UCSD-AML1 (cell line): ENCODE measurements around the gene HOXD11.

Experiments used
- DNase-seq: peaks from one replicate; lab custom pipeline; 2025; ENCODE audit not compliant: unreplicated experiment; lab: John Stamatoyannopoulos, UW

Gene HOXD11

DNA sequence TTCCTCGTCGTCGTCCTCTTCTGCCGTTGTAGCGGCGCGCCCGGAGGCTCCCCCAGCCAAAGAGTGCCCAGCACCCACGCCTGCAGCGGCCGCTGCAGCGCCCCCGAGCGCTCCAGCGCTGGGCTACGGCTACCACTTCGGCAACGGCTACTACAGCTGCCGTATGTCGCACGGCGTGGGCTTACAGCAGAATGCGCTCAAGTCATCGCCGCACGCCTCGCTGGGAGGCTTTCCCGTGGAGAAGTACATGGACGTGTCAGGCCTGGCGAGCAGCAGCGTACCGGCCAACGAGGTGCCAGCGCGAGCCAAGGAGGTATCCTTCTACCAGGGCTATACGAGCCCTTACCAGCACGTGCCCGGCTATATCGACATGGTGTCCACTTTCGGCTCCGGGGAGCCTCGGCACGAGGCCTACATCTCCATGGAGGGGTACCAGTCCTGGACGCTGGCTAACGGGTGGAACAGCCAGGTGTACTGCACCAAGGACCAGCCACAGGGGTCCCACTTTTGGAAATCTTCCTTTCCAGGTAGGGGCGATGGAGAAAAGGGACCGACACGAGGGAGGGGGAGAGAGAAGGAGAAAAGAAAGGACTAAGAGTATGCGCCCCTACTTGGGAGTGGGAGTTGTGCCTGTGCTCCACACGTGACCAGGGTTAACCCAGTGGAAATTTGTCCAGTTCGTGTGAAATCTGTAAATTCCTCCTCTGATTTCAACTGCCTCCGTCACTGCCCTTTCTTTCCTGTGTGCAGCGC lies 13.8 kb upstream of the HOXD11 start:
- no peak for DNase-seq

DNA sequence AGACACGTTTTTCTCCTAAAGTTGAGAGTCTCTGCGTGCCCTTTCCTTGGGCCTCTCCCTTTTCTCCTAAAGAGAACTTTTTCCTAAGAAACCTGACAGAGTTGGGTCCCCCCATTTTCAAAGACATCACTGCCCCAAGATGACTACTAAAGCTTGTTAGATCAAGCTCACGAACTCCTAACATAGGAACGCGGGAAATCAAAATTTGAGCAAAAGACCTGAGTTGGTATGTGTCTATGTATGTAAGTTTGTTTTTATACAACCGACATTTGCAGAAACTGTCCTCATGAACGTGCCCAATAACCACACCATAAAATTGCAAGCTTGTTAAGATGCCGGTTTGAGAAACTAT lies 13.2 kb upstream of the HOXD11 start:
- DNase-seq: no peak

DNA sequence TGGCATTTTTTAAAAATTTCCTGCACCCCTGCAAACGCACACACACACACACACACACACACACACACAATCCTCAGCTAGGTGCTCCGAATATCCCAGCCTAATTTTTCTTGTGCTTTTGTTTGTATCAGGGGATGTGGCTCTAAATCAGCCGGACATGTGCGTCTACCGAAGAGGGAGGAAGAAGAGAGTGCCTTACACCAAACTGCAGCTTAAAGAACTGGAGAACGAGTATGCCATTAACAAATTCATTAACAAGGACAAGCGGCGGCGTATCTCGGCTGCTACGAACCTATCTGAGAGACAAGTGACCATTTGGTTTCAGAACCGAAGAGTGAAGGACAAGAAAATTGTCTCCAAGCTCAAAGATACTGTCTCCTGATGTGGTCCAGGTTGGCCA lies 12.7 kb upstream of the HOXD11 start:
- no peak for DNase-seq

DNA sequence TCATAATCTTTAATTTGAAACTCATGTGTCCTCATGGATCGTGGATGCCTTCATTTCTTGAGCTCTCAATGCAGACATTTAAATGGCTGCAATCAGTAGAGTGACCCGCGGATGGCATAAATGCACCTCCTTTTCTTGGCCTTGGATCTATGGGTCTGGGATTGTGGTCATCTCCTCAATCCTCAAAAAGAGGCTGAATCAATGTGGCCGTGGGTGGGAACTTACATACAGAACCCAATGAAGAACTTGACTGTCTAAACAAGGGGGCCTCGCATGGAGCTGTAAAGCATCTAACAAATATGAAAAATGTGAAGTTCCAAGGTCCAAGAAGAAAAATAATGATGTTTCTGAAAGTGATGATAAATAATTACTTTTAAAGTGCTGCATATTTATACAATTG lies 11.7 kb upstream of the HOXD11 start:
- DNase-seq: no peak

- no peak for DNase-seq
These were observed 10.7 kb upstream of the HOXD11 start for GRCh38 chr2:176096243-176096985.

GRCh38 chr2:176096986-176097819 lies 9.9 kb upstream of the HOXD11 start:
- DNase-seq: peak; percentile 75

GRCh38 chr2:176097820-176098365 lies 9.2 kb upstream of the HOXD11 start:
- DNase-seq: no peak

DNA sequence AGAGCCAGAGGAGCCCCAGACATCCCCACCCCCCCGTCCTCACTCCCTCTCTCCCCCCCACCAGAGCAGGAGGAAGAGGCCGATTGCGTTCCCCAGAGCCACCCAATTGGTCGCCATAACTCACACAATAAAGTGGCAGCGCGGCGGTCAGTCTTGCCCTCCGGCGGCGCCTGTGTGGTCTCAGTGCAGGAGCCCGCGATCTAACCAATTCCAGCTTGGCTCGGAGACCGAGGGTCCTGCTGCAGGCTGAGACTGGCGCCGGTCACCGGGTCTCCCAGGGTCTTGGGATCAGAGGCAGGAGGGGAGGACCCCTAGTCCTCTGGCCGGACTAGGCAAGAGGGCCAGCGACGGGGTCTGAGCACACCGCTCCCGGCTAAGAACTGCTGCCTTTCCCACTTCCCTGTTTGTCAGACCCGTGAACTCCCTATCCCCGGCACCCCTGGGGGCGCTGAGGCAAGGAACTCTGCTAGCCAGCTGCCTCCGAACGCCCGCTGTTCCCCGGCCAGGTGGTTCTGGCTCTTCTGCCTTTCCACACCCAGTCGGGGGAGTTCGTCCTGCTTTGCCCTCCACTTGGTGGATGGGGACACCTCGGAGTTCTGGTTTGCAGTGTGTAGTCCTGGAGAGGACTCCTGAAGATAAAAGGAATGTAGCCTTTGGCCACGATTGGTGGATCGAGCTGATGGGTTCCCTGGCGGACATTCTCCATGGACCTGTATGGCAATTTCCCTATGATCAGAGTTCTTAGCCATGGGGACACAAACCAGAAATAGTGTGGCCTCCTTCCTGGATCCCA lies 8.5 kb upstream of the HOXD11 start:
- DNase-seq: no peak

DNA sequence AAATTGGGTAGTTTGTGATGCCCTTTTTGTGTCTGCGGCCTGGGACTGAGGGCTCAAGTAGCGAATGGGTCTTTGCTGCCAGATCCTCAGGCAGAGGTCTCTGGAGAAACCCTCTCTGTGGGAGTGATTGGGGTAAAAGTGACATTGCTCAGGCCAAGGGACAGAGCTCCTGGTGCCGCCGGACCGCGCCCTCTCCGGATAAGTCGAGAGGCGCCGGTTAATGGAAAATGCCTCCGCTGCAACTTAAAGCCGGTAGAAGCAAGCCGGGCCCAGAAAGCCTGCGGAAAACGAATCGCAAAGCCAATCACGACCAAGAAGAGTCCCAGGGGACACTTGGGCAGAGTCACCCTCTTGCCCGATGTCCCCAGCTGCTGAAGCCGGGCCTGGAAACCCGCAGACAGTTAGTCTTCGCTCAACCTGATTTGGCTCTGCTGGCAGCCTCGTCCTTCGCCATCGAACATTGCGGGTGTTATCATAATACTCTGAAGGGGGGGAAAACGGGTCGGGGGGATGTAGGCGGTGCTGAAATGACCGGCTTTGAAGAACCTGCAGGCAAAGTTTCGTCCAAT lies 7.8 kb upstream of the HOXD11 start:
- no peak for DNase-seq

DNA sequence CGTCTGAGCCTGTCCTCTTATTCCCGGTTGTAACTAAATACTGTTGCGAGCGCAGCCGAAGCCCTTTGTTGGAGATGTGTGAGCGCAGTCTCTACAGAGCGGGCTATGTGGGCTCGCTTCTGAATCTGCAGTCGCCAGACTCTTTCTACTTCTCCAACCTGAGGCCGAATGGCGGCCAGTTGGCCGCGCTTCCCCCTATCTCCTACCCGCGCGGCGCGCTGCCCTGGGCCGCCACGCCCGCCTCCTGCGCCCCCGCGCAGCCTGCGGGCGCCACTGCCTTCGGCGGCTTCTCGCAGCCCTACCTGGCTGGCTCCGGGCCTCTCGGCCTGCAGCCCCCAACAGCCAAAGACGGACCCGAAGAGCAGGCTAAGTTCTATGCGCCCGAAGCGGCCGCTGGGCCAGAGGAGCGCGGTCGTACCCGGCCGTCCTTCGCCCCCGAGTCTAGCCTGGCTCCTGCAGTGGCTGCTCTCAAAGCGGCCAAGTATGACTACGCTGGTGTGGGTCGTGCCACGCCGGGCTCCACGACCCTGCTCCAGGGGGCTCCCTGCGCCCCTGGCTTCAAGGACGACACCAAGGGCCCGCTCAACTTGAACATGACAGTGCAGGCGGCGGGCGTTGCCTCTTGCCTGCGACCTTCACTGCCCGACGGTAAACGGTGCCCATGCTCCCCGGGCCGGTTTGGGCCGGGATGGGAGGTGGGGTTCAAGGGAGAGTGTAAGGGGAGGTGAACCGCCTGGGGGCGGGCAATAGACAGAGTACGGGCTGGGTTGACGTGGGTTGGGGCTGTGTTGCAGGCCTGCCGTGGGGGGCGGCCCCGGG lies 7.1 kb upstream of the HOXD11 start, which contains the start of gene HOXD12:
Gene HOXD12, plus strand, starts transcription at position 68 of the 819 bp plus-strand sequence. Its CDS starts 7 bp downstream, at position 75.
- DNase-seq: no peak

GRCh38 chr2:176100547-176101140 lies 6.4 kb upstream of the HOXD11 start:
- no peak for DNase-seq

DNA sequence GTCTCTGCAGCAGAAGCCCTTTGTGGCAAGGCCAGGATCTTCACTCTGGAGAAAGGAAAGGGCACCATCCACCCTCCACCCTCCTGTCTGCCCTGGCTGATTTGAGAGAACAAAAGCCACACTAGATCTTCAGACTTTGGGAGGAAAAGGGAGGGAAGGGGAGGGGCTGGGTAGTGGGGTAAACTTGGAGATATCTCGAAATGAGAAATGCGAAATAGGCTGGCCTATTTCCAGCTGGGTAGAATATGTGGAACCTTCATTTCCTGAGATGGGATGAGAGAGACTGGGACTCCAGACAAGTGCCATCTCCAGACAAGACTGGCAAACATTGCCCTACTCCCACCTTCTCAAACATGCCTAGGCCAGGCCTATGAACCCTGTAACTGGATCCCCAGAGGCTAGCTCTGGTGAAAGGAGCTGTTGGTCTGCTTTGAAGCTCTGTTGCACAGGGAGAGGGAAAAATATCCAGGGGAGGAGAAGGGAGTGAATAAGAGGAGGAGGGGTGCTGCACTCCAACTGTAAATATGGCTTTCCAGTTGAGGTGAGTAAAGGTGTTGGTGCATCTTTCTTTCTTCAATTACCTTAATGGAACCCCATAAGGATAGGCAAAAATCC lies 5.8 kb upstream of the HOXD11 start:
- DNase-seq: no peak

DNA sequence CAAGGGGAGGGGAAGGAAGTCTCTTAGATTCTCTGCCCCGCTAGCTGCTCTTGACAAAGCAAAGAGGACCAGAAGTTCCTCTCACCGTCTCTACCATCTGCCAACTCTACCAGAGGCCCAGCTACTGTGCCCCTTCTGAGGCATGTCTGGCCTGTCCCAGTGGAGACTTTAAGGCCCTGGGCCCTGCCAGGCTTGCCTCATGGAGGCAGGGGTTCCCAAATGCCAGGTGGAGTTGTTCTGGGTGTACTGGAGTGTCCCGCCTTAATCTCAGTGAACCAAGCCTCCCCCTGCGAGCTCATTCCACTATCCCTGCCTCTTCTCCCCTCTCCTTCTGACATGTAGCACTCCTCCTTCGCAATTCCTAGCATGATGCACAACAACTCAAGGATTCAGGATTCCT lies 5.2 kb upstream of the HOXD11 start:
- DNase-seq: no peak

GRCh38 chr2:176102309-176102866 lies 4.7 kb upstream of the HOXD11 start:
- no peak for DNase-seq

DNA sequence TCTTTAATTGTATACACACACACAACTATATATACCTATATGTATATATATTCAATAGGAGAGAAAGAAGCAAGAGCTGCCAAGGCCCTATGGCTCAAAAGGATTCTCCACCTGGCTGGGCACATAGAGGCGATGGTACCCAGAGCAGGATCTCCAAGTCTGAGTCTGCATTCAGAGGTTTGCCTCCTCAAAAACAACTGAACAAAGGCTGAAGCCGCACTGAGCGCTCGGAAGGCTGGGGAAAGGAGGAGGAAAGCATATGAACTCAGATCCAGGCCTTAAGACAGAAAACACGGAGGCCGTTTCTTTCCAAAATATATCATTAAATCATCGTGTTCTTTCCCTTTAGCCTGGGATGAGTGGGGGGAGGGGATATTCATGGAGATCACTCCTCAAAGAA lies 3.9 kb upstream of the HOXD11 start:
- no peak for DNase-seq

- no peak for DNase-seq
These were observed 3.3 kb upstream of the HOXD11 start for GRCh38 chr2:176103742-176104315.

- DNase-seq: no peak
These were observed 2.6 kb upstream of the HOXD11 start for GRCh38 chr2:176104316-176105077.
